HEK293 (cell line): ENCODE results near the gene NISCH.
A peak's percentile ranks its signal among the peaks of the same experiment; 100 is the strongest.

Source experiments
- ATF2 ChIP-seq: fragments of 450-650 bp; formaldehyde crosslinking; IDR thresholded peaks from 2 replicates; pipeline ENCODE4 v1.5.1; 2016; ENCODE audit warnings: missing biosample characterization, missing genetic modification characterization, low read depth
- BCL11B ChIP-seq: fragments of 450-650 bp; formaldehyde crosslinking; IDR thresholded peaks from 2 replicates; pipeline ENCODE4 v1.5.1; 2016; ENCODE audit warnings: low read depth, missing biosample characterization, missing genetic modification characterization
- BCL6B ChIP-seq: fragments of 450-650 bp; formaldehyde crosslinking; IDR thresholded peaks from 2 replicates; pipeline ENCODE4 v1.5.1; 2017; ENCODE audit warnings: missing biosample characterization, missing genetic modification characterization
- GLIS1 ChIP-seq: fragments of 450-650 bp; formaldehyde crosslinking; IDR thresholded peaks from 2 replicates; pipeline ENCODE4 v1.5.1; 2016; ENCODE audit warnings: missing biosample characterization, missing genetic modification characterization
- KLF9 ChIP-seq: fragments of 450-650 bp; formaldehyde crosslinking; IDR thresholded peaks from 2 replicates; pipeline ENCODE4 v1.5.1; 2016; ENCODE audit warnings: missing biosample characterization, missing genetic modification characterization, low read depth
- MYNN ChIP-seq: fragments of 450-650 bp; formaldehyde crosslinking; IDR thresholded peaks from 2 replicates; pipeline ENCODE4 v1.5.1; 2016; ENCODE audit warnings: missing biosample characterization, missing genetic modification characterization, borderline replicate concordance
- OVOL3 ChIP-seq: fragments of 450-650 bp; formaldehyde crosslinking; IDR thresholded peaks from 2 replicates; pipeline ENCODE4 v1.5.1; 2016; ENCODE audit warnings: missing biosample characterization, missing genetic modification characterization
- SP2 ChIP-seq: fragments of 450-650 bp; formaldehyde crosslinking; IDR thresholded peaks from 2 replicates; pipeline ENCODE4 v1.5.1; 2016; ENCODE audit warnings: missing biosample characterization, missing genetic modification characterization
- SP7 ChIP-seq: fragments of 450-650 bp; formaldehyde crosslinking; IDR thresholded peaks from 2 replicates; pipeline ENCODE4 v1.5.1; 2016; ENCODE audit warnings: missing biosample characterization, missing genetic modification characterization
- TRIM28 ChIP-seq: IDR thresholded peaks from 2 replicates; pipeline ENCODE4 v1.6.1; 2011; ENCODE audit warnings: low read length, control low read depth, borderline replicate concordance
- WT1 ChIP-seq: fragments of 450-650 bp; formaldehyde crosslinking; IDR thresholded peaks from 2 replicates; pipeline ENCODE4 v1.5.1; 2016; ENCODE audit warnings: missing biosample characterization, missing genetic modification characterization
- YY2 ChIP-seq: fragments of 450-650 bp; formaldehyde crosslinking; IDR thresholded peaks from 2 replicates; pipeline ENCODE4 v1.5.1; 2016; ENCODE audit warnings: missing biosample characterization, missing genetic modification characterization
- ZBTB26 ChIP-seq: fragments of 450-650 bp; formaldehyde crosslinking; optimal IDR thresholded peaks from 2 replicates; pipeline ENCODE3; 2016; ENCODE audit warnings: missing biosample characterization, mild to moderate bottlenecking, missing genetic modification characterization
- ZBTB48 ChIP-seq: fragments of 450-650 bp; formaldehyde crosslinking; IDR thresholded peaks from 2 replicates; pipeline ENCODE4 v1.5.1; 2016; ENCODE audit warnings: missing biosample characterization, missing genetic modification characterization
- ZFP41 ChIP-seq: fragments of 450-650 bp; formaldehyde crosslinking; IDR thresholded peaks from 2 replicates; pipeline ENCODE4 v1.5.1; 2016; ENCODE audit warnings: missing biosample characterization, missing genetic modification characterization, borderline replicate concordance
- ZNF175 ChIP-seq: fragments of 450-650 bp; formaldehyde crosslinking; IDR thresholded peaks from 2 replicates; pipeline ENCODE4 v1.5.1; 2016; ENCODE audit warnings: missing biosample characterization, missing genetic modification characterization
- ZNF184 ChIP-seq: fragments of 450-650 bp; IDR thresholded peaks from 2 replicates; pipeline ENCODE4 v1.5.1; 2018; ENCODE audit warnings: missing biosample characterization, mild to moderate bottlenecking, missing genetic modification characterization
- ZNF2 ChIP-seq: fragments of 450-650 bp; formaldehyde crosslinking; IDR thresholded peaks from 2 replicates; pipeline ENCODE4 v1.5.1; 2016; ENCODE audit warnings: missing biosample characterization, missing genetic modification characterization
- ZNF214 ChIP-seq: fragments of 450-650 bp; formaldehyde crosslinking; IDR thresholded peaks from 2 replicates; pipeline ENCODE4 v1.5.1; 2017; ENCODE audit warnings: missing biosample characterization, mild to moderate bottlenecking, missing genetic modification characterization, borderline replicate concordance
- ZNF274 ChIP-seq, 2 experiments: fragments of 200-500 bp in 1 of 2; fragments of 450-650 bp in 1 of 2; sonication (Bioruptor generic) in 1 of 2; formaldehyde crosslinking in 1 of 2; IDR thresholded peaks; 2 replicates each; pipeline versions ENCODE4 v1.5.1 to v1.6.1; 2014 to 2016; ENCODE audit warnings: borderline replicate concordance in 1 of 2, inconsistent platforms in 1 of 2, low read length in 1 of 2, missing biosample characterization in 1 of 2, missing genetic modification characterization in 1 of 2
- ZNF394 ChIP-seq: fragments of 450-650 bp; formaldehyde crosslinking; IDR thresholded peaks from 2 replicates; pipeline ENCODE4 v1.5.1; 2016; ENCODE audit warnings: missing biosample characterization, missing genetic modification characterization, mild to moderate bottlenecking, moderate library complexity, borderline replicate concordance
- ZNF404 ChIP-seq: fragments of 450-650 bp; formaldehyde crosslinking; IDR thresholded peaks from 2 replicates; pipeline ENCODE4 v1.5.1; 2017; ENCODE audit warnings: missing biosample characterization, missing genetic modification characterization
- ZNF423 ChIP-seq: fragments of 450-650 bp; formaldehyde crosslinking; IDR thresholded peaks from 2 replicates; pipeline ENCODE4 v1.5.1; 2016; ENCODE audit warnings: missing biosample characterization, missing genetic modification characterization
- ZNF433 ChIP-seq: fragments of 450-650 bp; formaldehyde crosslinking; IDR thresholded peaks from 2 replicates; pipeline ENCODE4 v1.5.1; 2016; ENCODE audit warnings: missing biosample characterization, missing genetic modification characterization, low read depth
- ZNF548 ChIP-seq: fragments of 450-650 bp; formaldehyde crosslinking; IDR thresholded peaks from 2 replicates; pipeline ENCODE4 v1.5.1; 2016; ENCODE audit warnings: missing biosample characterization, missing genetic modification characterization
- ZNF561 ChIP-seq: fragments of 450-650 bp; IDR thresholded peaks from 2 replicates; pipeline ENCODE4 v1.5.1; 2018; ENCODE audit warnings: missing biosample characterization, missing genetic modification characterization, borderline replicate concordance
- ZNF571 ChIP-seq: fragments of 450-650 bp; formaldehyde crosslinking; IDR thresholded peaks from 2 replicates; pipeline ENCODE4 v1.5.0; 2017; ENCODE audit warnings: missing biosample characterization, missing genetic modification characterization
- ZNF585B ChIP-seq: fragments of 450-650 bp; formaldehyde crosslinking; IDR thresholded peaks from 2 replicates; pipeline ENCODE4 v1.5.1; 2016; ENCODE audit warnings: missing biosample characterization, missing genetic modification characterization
- ZNF677 ChIP-seq: fragments of 450-650 bp; IDR thresholded peaks from 2 replicates; pipeline ENCODE4 v1.5.0; 2018; ENCODE audit warnings: missing biosample characterization, mild to moderate bottlenecking, missing genetic modification characterization, moderate library complexity
- ZSCAN30 ChIP-seq: fragments of 450-650 bp; IDR thresholded peaks from 2 replicates; pipeline ENCODE4 v1.5.1; 2018; ENCODE audit warnings: missing biosample characterization, mild to moderate bottlenecking, missing genetic modification characterization, moderate library complexity
- TF ChIP-seq, protein P1 (sequence below): fragments of 450-650 bp; formaldehyde crosslinking; IDR thresholded peaks from 2 replicates; pipeline ENCODE4 v1.5.1; 2016; ENCODE audit warnings: missing biosample characterization, missing genetic modification characterization
- TF ChIP-seq, protein P2 (sequence below): IDR thresholded peaks from 2 replicates; pipeline ENCODE4 v1.6.1; 2011; ENCODE audit warnings: mild to moderate bottlenecking, low read depth, low read length, borderline replicate concordance
- TF ChIP-seq, protein P3 (sequence below): fragments of 450-650 bp; IDR thresholded peaks from 2 replicates; pipeline ENCODE4 v1.5.1; 2018; ENCODE audit warnings: missing biosample characterization, missing genetic modification characterization

NISCH gene

DNA sequence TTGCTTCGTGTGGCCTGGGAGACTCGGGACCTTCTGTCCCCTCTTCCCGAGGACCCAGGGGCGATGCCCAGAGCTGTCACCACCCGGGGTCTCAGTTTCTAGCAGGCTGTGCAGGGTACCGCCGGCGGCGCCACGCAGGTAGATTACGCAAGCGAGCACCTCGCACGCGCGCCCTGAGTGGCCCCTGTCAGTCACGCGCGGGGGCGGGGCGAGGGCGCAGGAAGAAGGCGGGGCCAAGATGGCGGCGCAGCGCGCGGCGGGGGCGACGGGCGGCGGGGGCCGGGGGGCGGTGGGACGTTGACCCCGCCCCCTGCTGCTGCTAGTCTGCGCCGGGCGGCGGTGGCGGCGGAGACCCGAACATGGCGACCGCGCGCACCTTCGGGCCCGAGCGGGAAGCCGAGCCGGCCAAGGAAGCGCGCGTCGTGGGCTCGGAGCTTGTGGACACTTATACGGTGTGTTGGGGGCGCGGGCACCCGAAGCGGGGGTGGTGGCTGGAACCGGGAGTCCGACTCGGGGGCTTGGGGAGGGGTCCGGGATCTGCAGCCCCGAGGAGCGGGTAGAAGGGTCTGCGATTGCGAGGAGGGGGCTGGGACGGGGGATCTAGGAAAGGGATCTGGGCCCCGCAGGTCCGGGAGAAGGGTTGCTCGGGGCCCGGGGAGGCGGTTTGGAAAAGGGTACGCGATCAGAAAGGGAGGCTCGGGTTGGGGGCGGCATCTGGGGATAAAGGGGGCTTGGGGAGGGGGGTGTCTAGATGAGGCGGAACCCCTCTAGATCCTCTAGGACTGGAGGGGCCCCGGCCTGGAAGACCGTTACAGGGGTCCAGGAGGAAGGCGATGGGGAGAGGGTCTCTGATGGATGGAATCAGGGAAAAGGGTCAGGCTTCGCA, at the start of gene NISCH (continued):
- TF ChIP-seq ZBTB26 (tag by site-specific recombination) = peak; percentile 82
- no peak for TF ChIP-seq TRIM28
- peak; percentile 44 for TF ChIP-seq KLF9
- no peak for TF ChIP-seq ZNF585B (tag by site-specific recombination)
- TF ChIP-seq ZNF274 (IDR thresholded peaks at IDR 0.05; ENCODE audit: low read length) = no peak
- no peak for TF ChIP-seq ZNF274 (tag by site-specific recombination; IDR thresholded peaks at IDR 0.05; ENCODE audit: borderline replicate concordance)
- no peak for TF ChIP-seq ZNF184 (tag by site-specific recombination)
- TF ChIP-seq BCL11B (tag by site-specific recombination) = no peak
- peak; percentile 57 for TF ChIP-seq YY2 (tag by site-specific recombination)
- no peak for TF ChIP-seq ZNF2 (tag by site-specific recombination)
- TF ChIP-seq, protein P1, sequence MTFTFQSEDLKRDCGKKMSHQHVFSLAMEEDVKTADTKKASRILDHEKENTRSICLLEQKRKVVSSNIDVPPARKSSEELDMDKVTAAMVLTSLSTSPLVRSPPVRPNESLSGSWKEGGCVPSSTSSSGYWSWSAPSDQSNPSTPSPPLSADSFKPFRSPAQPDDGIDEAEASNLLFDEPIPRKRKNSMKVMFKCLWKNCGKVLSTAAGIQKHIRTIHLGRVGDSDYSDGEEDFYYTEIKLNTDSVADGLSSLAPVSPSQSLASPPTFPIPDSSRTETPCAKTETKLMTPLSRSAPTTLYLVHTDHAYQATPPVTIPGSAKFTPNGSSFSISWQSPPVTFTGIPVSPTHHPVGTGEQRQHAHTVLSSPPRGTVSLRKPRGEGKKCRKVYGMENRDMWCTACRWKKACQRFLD (tag by site-specific recombination) = no peak
- no peak; the same call in 1 of the 2 replicates for TF ChIP-seq ZNF561 (tag by site-specific recombination)
- no peak for TF ChIP-seq MYNN (tag by site-specific recombination)
- TF ChIP-seq GLIS1 (tag by site-specific recombination) = peak; percentile 36; the same call in 1 of the 2 replicates
- TF ChIP-seq ZNF433 (tag by site-specific recombination) = no peak
- TF ChIP-seq ZBTB48 (tag by site-specific recombination) = no peak
- TF ChIP-seq ZNF548 (tag by site-specific recombination) = no peak
- no peak for TF ChIP-seq ZNF394 (tag by site-specific recombination)
- no peak for TF ChIP-seq ZNF404
- no peak for TF ChIP-seq ZNF175 (tag by site-specific recombination)
- TF ChIP-seq, protein P2, sequence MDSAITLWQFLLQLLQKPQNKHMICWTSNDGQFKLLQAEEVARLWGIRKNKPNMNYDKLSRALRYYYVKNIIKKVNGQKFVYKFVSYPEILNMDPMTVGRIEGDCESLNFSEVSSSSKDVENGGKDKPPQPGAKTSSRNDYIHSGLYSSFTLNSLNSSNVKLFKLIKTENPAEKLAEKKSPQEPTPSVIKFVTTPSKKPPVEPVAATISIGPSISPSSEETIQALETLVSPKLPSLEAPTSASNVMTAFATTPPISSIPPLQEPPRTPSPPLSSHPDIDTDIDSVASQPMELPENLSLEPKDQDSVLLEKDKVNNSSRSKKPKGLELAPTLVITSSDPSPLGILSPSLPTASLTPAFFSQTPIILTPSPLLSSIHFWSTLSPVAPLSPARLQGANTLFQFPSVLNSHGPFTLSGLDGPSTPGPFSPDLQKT = no peak
- TF ChIP-seq ZNF423 (tag by site-specific recombination) = no peak
- no peak for TF ChIP-seq OVOL3 (tag by site-specific recombination)
- TF ChIP-seq BCL6B = no peak
- TF ChIP-seq SP2 (tag by site-specific recombination) = peak; percentile 49
- TF ChIP-seq ZSCAN30 (tag by site-specific recombination) = no peak
- TF ChIP-seq, protein P3, sequence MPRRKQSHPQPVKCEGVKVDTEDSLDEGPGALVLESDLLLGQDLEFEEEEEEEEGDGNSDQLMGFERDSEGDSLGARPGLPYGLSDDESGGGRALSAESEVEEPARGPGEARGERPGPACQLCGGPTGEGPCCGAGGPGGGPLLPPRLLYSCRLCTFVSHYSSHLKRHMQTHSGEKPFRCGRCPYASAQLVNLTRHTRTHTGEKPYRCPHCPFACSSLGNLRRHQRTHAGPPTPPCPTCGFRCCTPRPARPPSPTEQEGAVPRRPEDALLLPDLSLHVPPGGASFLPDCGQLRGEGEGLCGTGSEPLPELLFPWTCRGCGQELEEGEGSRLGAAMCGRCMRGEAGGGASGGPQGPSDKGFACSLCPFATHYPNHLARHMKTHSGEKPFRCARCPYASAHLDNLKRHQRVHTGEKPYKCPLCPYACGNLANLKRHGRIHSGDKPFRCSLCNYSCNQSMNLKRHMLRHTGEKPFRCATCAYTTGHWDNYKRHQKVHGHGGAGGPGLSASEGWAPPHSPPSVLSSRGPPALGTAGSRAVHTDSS = no peak
- TF ChIP-seq SP7 (tag by site-specific recombination) = 0 out of 2 replicates have a peak, but pooled peaks have one; percentile 21
- TF ChIP-seq ZNF571 (tag by site-specific recombination) = no peak
- TF ChIP-seq ZNF677 (tag by site-specific recombination) = no peak
- no peak for TF ChIP-seq ATF2 (tag by site-specific recombination)
- TF ChIP-seq ZNF214 (tag by site-specific recombination) = no peak
- TF ChIP-seq ZFP41 (tag by site-specific recombination) = no peak
- TF ChIP-seq WT1 (tag by site-specific recombination) = no peak
